Panc1 (cell line): ENCODE data around the gene ENOX1.

Source experiments
- POLR2AphosphoS5 ChIP-seq: IDR thresholded peaks from 2 replicates; pipeline ENCODE4 v1.6.1; 2012; ENCODE audit warnings: mild to moderate bottlenecking, low read depth, low read length, moderate library complexity
- TCF7L2 ChIP-seq: IDR thresholded peaks from 2 replicates; pipeline ENCODE4 v1.6.1; 2011; ENCODE audit warnings: mild to moderate bottlenecking, low read depth, low read length, inconsistent platforms
- TF ChIP-seq, protein P1 (sequence below): fragments of 450-650 bp; IDR thresholded peaks from 2 replicates; pipeline ENCODE4 v1.5.1; 2017; ENCODE audit warnings: mild to moderate bottlenecking
- TF ChIP-seq, protein P2 (sequence below), 2 experiments: IDR thresholded peaks; 2 replicates each; pipeline ENCODE4 v1.6.1; 2011 to 2012; ENCODE audit warnings: low read depth in 2 of 2, control low read depth in 1 of 2, low read length in 1 of 2, mild to moderate bottlenecking in 1 of 2, moderate library complexity in 1 of 2; ENCODE audit not compliant: insufficient read depth in 1 of 2

DNA sequence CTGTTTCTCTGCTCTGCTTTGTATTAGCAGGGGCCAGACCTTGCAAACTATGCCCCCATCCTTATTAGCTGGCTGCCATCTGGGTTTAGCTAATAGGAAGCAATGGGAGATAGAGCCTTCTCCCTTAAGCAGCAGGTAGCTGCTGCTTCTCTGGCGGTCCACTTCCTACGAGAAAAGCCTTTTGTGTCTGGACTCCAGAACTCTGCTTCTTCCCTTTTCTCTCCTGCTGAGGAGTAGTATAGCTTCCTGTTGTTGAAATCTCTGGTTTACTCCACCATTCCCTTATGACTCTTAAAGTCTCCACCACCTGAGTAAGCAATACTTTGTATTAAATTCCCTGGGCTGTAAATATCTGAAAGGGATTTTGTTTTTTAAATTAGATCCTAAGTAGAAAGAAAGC, 616.3 kb downstream of the ENOX1 start:
- TF ChIP-seq POLR2AphosphoS5 (no peak), TCF7L2 (no peak)
- TF ChIP-seq, protein P1, sequence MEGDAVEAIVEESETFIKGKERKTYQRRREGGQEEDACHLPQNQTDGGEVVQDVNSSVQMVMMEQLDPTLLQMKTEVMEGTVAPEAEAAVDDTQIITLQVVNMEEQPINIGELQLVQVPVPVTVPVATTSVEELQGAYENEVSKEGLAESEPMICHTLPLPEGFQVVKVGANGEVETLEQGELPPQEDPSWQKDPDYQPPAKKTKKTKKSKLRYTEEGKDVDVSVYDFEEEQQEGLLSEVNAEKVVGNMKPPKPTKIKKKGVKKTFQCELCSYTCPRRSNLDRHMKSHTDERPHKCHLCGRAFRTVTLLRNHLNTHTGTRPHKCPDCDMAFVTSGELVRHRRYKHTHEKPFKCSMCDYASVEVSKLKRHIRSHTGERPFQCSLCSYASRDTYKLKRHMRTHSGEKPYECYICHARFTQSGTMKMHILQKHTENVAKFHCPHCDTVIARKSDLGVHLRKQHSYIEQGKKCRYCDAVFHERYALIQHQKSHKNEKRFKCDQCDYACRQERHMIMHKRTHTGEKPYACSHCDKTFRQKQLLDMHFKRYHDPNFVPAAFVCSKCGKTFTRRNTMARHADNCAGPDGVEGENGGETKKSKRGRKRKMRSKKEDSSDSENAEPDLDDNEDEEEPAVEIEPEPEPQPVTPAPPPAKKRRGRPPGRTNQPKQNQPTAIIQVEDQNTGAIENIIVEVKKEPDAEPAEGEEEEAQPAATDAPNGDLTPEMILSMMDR, result no peak
- TF ChIP-seq, protein P2, sequence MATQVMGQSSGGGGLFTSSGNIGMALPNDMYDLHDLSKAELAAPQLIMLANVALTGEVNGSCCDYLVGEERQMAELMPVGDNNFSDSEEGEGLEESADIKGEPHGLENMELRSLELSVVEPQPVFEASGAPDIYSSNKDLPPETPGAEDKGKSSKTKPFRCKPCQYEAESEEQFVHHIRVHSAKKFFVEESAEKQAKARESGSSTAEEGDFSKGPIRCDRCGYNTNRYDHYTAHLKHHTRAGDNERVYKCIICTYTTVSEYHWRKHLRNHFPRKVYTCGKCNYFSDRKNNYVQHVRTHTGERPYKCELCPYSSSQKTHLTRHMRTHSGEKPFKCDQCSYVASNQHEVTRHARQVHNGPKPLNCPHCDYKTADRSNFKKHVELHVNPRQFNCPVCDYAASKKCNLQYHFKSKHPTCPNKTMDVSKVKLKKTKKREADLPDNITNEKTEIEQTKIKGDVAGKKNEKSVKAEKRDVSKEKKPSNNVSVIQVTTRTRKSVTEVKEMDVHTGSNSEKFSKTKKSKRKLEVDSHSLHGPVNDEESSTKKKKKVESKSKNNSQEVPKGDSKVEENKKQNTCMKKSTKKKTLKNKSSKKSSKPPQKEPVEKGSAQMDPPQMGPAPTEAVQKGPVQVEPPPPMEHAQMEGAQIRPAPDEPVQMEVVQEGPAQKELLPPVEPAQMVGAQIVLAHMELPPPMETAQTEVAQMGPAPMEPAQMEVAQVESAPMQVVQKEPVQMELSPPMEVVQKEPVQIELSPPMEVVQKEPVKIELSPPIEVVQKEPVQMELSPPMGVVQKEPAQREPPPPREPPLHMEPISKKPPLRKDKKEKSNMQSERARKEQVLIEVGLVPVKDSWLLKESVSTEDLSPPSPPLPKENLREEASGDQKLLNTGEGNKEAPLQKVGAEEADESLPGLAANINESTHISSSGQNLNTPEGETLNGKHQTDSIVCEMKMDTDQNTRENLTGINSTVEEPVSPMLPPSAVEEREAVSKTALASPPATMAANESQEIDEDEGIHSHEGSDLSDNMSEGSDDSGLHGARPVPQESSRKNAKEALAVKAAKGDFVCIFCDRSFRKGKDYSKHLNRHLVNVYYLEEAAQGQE (IDR thresholded peaks at IDR 0.05; ENCODE audit: insufficient read depth in 1 of 2, low read depth in 2 of 2, low read length in 1 of 2), result no peak
